EL (cell line): ENCODE measurements around the gene CNN1.
A peak's percentile ranks its signal among the peaks of the same experiment; 100 is the strongest.
"Not testable (repeated sequence)": the region's sequence is repeated elsewhere in the genome, so short reads cannot be mapped to it uniquely, and the experiment has no call there.

Experiments
- DNase-seq: peaks from one replicate; pipeline ENCODE4 v3.0.0-alpha.2; 2016

The CNN1 gene

DNA sequence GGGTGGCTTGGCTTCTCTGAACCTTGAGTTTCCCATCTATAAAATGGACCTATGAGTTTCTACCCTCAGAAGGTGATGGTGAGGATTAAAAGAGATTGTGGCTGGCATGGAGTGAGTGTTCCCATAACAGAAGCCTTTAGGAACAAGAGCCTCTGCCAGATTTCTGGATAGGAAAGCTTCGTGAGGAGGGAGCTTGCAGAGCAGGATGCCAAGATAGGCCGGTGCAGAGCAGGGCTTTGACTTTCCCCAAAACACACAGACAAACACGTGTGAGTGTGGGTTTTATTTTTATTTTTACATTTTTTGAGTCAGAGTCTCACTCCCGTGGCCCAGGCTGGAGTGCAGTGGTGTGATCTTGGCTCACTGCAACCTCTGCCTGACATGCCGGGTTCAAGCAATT is 3.7 kb upstream of the CNN1 start:
- DNase-seq, result no peak

GRCh38 chr19:11535792-11536595 is 2.7 kb upstream of the CNN1 start:
- peak; percentile 88 for DNase-seq

DNA sequence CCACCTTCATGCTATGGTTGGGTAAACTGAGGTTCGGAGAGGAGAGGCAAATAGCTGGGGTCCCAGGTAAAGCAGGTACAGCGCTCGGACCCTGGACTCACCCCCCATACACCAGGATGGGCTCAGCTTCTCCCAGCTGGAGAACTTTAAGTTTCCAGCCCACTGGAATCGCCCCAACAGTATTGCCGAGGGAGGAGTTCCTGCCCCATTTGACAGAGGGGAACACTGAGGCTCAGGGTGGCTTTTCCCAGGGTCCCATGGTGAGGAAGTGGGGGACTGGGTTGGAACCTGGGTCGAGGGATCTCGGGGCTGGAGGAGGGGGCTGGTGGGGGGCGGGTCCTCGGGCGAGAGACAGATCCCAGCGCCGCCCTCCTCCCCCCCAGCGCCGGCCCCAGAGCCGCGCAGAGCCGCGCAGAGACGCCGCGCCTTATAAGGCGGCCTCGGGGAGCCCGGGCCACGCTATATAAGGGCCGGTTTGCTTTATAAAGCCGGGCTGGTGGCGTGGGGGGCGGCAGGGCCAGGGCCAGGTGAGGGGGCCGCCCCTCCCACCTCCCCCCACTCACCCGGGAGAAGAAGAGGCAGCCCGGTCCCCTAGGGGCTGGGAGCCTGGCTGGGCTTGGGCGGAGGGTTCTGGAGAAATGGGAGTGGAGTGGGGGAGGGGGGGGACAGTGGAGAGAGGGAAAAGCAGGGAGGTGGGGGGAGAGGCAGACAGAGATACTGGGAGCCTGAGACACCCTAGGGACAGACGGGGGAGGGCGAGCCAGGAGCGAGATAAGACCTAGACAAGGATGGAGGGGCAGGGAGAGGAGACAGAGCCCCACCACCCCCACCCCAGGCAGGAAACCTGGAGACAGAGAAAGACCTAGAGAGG is 1.1 kb downstream of the CNN1 start:
- DNase-seq, result no peak

DNA sequence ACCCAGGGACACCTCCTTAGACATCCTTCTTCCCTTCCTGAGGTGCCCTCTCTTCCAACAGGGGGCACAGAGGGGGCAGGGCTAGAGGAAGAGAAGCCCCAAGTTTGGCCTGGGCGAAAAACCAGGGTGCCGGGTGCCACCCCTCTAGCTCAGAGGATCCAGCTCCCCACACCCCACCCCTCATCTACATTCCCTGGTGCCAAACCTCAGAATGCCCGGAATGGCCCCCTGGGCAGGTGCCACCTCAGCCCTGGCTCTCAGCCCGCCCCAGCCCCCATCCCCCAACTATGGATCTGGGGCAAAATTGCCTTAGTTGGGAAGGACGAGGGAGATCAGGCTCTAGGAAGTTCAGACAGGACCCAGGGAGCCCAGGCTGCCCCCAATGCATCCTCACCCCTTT is 2.0 kb downstream of the CNN1 start:
- DNase-seq, result no peak

GRCh38 chr19:11541238-11541637 is 2.6 kb downstream of the CNN1 start:
- DNase-seq, result no peak

- no peak for DNase-seq
Measured at GRCh38 chr19:11547929-11548700, 9.5 kb downstream of the CNN1 start.

DNA sequence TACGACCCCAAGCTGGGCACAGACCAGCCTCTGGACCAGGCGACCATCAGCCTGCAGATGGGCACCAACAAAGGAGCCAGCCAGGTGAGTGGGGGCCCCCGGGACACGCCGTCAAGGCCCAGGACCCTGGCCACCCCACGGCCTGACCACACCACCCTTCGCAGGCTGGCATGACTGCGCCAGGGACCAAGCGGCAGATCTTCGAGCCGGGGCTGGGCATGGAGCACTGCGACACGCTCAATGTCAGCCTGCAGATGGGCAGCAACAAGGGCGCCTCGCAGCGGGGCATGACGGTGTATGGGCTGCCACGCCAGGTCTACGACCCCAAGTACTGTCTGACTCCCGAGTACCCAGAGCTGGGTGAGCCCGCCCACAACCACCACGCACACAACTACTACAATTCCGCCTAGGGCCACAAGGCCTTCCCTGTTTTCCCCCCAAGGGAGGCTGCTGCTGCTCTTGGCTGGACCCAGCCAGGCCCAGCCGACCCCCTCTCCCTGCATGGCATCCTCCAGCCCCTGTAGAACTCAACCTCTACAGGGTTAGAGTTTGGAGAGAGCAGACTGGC is 10.8 kb downstream of the CNN1 start:
- no peak for DNase-seq

DNA sequence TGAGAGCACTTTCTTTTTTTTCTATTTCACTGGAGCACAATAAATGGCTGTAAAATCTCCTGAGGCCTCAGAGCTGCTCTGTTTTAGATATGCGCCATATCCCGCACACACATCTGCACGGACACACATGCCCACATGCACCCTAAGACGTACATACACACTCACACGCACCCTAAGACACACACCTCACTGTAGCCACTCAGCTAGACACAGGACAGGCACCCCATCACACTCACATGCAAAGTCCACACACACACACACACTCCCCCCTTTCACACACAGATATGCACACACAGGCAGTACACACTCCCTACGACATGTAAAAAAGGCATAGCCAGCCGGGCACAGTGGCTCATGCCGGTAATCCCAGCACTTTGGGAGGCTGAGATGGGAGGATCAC is 11.6 kb downstream of the CNN1 start:
- DNase-seq, result no peak

GRCh38 chr19:11551603-11552235 is 13.1 kb downstream of the CNN1 start:
- peak; percentile 30 for DNase-seq

- DNase-seq, result no peak
Measured at GRCh38 chr19:11552666-11553372, 14.2 kb downstream of the CNN1 start.

DNA sequence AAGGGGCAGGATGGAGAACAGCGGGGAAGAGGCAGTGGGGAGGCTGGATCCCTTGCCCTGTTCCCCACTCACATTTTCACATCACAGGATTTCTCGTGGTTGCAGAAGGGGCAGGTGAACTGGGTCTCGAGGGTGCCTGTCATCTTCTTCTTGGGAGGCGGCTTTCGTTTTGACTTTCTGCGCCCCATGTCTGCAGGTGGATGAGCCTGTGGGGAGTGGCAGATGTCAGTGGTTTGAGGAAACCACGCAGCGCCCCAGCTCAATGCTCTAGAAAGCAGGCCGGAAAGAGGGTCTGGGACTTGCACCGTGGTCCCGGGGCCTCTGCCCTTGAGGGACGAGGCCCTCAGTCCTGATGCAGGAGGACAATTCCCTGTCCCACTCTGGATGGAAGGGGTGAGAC is 15.5 kb downstream of the CNN1 start:
- no peak for DNase-seq

- no peak for DNase-seq
Measured at GRCh38 chr19:11555246-11555645, 16.6 kb downstream of the CNN1 start.

DNA sequence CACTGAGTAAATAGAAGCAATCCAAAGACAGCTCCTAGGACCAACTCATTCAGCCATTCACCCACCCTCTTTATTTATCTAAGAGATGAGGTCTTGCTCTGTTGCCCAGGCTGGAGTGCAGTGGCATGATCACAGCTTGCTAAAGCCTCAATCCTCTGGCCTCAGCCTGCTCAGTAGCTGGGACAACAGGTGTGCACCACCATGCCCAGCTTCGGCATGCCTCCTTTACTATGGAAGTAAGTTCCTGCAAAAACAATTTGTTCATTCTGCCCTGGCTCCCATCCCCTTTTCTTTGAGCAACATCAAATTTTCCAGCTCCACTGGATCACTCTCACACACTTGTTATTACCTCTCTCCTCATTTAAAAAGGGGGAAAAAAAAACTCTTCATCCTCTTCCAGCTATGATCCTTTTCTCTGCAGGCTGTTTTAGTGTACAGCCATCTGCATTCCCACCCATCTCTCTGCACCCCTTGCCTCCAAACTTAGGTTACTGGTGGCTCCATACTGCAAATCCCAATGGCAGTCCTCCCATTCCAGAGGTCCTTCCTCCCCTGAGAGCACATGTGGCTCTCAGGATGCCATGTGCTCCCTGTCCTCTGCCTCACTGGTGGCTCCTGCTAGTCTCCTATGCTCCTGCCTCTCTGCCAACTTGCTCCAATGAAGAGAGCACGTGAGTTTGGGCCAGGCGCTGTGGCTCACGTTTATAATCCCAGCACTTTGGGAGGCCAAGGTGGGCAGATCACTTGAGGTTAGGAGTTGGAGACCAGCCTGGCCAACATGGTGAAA is 18.2 kb downstream of the CNN1 start:
- no peak for DNase-seq

GRCh38 chr19:11558881-11559828 is 20.5 kb downstream of the CNN1 start, which contains the start of gene ELOF1:
Gene ELOF1, minus strand, starts transcription at chr19:11559230. Its CDS starts 4,883 bp downstream, at chr19:11554347.
- peak; percentile 98 for DNase-seq

DNA sequence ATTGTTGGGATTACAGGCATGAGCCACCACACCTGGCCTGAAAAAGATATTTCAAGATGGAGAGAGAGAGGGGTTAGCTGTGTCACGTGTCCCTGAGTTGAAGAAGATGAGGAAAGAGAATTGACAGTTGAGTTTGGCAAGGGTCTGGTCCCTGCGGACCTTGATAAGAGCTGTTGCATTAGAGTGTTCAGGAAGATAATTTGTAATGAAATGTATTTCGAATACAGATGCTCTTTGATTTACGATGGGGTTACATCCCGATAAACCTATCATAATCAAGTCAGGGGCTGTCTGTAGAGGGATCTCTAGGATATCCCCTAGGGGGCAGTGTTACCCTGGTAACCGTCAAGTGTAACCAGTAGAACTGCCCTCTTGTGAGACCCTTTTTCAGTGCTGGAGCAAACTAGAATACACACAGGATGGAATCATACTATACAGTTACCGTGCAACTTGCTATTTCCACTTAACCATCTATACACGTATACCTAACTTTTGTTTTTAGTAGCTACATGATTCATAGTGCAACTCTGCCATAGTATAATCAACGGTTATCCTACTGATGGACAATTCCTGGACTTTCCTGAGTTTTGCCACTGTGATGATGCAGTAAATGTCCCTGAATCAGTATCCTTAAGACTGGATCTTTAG is 21.9 kb downstream of the CNN1 start:
- peak; percentile 75 for DNase-seq

GRCh38 chr19:11563532-11563931 is 24.9 kb downstream of the CNN1 start:
- no peak for DNase-seq

DNA sequence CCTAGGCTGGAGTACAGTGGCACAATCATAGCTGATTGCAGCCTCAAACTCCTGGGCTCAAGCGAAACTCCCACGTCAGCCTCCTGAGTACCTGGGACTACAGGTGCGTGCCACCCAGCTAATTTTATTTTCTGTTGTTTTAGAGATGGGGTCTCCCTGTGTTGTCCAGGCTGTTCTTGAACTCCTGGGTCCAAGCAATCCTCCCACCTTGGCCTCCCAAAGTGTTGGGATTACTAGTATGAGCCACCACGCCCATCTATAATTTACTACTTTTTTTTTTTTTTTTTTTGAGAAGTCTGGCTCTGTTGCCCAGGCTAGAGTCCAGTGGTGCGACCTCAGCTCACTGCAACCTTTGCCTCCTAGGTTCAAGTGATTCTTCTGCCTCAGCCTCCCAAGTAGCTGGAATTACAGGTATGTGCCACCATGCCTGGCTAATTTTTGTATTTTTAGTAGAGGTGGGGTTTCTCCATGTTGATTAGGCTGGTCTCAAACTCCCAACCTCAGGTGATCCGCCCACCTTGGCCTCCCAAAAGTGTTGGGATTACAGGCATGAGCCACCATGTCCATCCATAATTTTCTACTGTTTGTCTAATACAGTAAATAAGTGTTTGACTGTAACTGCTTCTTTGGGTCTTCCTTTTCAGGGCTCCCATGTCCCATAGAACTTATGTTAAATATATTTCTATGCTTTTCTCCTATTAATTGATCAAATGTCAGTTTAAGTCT is 25.6 kb downstream of the CNN1 start:
- not testable (repeated sequence) for DNase-seq

DNA sequence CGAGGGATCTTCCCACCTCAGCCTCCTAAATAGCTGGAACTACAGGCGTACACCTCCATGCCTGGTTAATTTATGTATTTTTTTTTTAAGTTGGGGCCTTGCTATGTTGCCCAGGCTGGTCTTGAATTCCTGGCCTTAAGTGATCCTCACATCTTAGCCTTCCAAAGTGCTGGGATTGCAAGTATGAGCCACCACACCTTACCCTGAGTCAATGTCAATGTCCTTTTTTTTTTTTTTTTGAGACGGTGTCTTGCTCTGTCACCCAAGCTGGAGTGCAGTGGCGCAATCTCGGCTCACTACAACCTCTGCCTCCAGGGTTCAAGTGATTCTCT is 27.0 kb downstream of the CNN1 start:
- not testable (repeated sequence) for DNase-seq

DNA sequence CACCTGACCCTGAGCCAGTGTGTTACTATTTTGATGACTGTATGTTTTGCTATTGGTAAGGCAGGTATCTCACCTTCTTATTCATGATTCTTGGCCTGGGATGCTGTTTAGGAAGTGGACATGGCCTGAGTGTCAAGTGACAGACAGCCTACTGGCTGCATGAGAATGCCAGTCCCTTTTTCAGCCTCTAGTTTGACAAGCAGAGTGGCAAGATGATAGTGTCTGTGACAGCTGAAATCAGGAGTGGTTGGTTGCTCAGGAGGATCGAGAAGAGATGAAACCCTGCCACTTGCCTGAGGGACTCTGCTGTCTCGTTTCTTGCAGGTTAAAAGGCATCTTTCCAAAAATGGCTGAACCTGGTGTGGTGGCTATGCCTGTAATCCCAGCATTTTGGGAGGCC is 27.5 kb downstream of the CNN1 start:
- no peak for DNase-seq
